T1000 (cell line): Measurements from ENCODE around the gene NAA80.

ENCODE experiments used
- DNase-seq: peaks from one replicate; lab custom pipeline; 2025; ENCODE audit warnings: mixed read lengths; lab: John Stamatoyannopoulos, UW

NAA80 gene

DNA sequence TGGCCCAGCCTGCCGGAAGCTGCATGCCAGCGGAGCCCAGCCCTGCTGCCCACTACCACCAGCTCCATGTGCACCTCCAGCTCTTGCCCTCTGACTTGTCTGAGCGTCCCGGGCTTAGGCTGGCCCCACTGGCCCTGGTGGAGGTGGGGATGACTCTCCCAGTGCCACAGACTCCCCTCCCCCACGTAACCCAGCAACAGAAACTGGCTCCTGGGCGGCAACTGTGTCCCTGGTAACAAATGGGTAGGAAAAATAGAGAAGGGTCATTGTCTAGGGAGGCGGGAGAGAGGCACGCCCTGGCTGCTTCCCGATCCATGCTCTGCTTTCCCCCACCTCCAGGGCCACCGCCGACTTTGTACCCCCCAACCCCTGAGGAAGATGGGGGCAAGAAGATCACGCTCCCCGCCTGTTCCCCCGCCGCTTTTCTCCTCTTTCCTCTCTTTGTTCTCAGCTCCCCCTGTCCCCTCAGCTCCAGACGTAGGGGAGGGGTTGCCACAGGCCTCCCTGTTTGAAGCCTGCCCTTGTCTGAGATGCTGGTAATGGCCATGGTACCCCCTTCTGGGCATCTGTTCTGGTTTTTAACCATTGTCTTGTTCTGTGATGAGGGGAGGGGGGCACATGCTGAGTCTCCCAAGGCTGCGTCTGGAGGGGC lies 41.0 kb downstream of the NAA80 start:
- DNase-seq: no peak

DNA sequence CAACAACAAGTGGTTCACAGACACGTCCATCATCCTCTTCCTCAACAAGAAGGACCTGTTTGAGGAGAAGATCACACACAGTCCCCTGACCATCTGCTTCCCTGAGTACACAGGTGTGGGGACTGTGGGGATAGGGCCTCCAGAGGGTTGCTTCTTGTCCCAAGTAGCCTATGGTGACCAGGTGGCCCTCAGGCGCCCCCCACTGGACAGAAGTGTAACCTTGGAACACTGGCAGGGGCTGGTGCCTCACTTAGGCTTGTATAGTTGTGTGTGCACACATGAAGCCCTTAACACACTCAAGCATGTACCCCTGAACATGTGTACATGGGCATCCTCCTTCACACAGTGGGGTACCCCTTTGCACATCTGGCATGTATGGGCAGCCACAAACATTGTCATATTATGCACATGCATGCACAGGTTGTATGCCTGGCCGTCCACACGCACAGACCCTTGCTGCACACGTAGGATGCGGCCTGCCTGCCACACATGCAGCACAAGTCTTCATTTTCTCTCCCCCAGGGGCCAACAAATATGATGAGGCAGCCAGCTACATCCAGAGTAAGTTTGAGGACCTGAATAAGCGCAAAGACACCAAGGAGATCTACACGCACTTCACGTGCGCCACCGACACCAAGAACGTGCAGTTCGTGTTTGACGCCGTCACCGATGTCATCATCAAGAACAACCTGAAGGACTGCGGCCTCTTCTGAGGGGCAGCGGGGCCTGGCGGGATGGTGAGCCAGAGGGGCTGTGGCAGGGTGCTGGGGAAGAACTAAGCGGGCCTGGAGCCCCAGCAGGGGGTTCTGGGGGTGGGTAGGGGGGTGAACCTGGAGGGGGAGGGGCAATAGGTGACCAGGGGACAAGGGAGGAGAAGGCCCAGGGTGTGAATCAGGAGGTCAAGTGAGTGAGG lies 42.0 kb downstream of the NAA80 start:
- no peak for DNase-seq

DNA sequence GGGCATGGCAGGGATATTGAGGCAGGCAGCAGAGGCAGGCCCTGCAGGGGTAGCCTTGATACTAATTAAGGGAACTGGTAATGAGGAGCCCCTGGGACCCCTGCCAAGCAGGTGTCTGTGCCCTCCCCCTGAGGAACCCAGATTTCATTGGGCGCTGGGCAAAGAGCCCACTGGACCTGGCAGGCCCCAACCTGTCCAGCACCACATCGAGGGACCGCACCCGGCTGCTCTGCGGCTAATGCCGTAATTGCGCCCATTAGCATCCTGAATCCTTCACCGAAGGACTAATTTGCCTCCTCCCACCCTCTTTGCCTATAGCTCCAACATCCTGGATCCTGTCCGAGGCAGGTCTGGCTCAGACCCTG lies 44.0 kb downstream of the NAA80 start:
- no peak for DNase-seq

- no peak for DNase-seq
Measured at GRCh38 chr3:50254577-50255250, 44.5 kb downstream of the NAA80 start.

GRCh38 chr3:50251220-50251619 lies 48.0 kb downstream of the NAA80 start:
- peak; percentile 71 for DNase-seq

DNA sequence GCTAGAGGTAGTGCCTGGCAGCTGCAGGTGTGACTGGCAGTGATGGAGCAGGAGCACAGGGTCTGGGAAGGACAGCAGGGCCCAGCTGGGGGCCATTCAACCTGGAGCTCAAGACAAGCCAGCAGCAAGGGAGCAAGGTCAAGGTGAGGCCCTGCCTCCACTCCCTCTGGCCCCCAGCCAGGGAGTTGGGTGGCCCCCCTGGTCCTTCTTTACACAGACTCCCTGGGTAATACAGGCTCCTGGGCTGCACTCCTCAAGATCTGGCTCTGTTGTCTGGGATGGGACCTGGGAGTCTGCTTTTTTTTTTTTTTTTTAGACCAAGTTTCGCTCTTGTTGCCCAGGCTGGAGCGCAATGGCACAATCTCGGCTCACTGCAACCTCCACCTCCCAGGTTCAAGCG lies 48.7 kb downstream of the NAA80 start:
- no peak for DNase-seq

DNA sequence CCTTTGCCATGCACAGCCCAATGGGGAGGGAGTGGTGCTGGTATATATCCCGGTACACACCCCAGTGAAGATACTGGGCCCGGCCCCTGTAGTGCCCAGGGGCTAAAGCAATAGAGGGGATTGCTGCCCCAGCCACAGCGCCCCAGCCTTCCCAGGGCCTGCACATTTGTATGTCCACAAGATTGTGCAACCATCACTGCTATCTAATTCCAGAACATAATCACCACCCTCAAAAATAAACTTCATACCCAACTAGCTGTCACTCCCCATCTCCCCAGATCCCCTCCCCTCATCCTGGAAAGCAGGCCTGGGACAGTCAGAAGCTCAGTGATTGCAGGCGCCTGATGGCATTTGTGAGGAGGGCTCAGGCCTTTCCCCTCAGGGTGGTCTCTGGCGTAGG lies 49.7 kb downstream of the NAA80 start:
- no peak for DNase-seq

DNA sequence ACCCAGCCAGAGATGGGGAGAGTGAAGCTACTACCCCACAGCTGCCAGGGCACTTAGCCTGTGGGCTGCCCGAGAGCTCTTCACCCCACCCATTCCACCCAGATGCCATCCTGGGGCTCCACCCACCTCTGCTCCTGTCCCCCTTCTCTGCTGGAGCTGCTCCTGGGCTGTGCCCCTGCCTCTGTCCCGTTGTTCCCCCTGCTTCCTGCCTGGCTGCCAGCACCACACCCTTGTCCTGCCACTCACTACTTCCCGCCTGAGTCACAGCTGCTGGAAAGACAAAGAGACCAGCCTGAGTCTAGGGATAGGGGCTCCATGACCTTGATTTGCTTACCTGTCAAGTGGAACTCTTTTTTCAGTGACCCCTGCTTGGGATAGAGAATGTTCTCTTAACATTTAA lies 50.8 kb downstream of the NAA80 start:
- no peak for DNase-seq

- peak; percentile 99 for DNase-seq
Measured at GRCh38 chr3:50246517-50246954, 52.7 kb downstream of the NAA80 start.
